CD4-positive, alpha-beta T cell treated with Interleukin-6 for 4 hours (primary cell): ENCODE results near the gene STUM.

ENCODE experiments used
- DNase-seq: peaks from one replicate; pipeline ENCODE4 v3.0.0-alpha.2; 2020; ENCODE audit warnings: mixed read lengths

Gene STUM

DNA sequence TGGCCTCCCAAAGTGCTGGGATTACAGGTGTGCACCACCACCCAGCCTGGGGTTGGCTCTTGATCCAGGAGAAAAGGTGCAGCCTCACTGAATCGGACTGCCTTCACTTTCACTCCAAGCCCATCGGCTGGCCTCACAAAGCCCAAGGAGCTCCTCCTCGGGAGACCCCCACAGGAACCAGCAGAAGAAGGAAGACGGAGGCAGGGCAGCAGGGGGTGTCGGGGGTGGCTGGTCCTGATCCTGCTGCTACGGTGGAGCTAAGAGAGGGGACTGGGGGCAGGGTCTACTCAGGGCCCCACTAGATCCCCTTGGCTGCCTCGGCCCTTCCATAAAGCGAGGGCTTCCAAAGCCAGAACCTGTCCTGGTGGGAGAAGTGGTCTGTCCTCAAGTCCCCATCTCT lies 93.9 kb downstream of the STUM start:
- no peak for DNase-seq

DNA sequence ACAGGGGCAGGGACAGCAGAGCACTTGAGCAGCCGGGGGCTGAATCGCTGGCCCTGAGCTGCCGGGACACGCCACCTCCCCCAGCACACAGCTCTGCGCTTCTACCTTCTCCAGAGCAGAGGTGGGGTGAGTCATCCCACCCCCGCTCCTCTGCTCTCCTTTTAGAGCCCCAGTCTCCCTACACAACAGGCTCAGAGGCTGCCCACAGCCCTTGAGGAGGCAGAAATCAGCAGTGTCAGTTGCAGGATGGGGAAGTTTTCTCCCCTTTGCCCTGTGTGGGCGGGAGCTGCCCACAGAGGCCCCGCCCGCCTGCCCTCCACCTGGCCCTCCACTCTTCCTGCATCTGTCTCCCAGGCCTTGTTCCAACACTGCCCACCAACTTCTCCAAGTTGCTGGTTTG lies 94.6 kb downstream of the STUM start:
- peak; percentile 81 for DNase-seq

DNA sequence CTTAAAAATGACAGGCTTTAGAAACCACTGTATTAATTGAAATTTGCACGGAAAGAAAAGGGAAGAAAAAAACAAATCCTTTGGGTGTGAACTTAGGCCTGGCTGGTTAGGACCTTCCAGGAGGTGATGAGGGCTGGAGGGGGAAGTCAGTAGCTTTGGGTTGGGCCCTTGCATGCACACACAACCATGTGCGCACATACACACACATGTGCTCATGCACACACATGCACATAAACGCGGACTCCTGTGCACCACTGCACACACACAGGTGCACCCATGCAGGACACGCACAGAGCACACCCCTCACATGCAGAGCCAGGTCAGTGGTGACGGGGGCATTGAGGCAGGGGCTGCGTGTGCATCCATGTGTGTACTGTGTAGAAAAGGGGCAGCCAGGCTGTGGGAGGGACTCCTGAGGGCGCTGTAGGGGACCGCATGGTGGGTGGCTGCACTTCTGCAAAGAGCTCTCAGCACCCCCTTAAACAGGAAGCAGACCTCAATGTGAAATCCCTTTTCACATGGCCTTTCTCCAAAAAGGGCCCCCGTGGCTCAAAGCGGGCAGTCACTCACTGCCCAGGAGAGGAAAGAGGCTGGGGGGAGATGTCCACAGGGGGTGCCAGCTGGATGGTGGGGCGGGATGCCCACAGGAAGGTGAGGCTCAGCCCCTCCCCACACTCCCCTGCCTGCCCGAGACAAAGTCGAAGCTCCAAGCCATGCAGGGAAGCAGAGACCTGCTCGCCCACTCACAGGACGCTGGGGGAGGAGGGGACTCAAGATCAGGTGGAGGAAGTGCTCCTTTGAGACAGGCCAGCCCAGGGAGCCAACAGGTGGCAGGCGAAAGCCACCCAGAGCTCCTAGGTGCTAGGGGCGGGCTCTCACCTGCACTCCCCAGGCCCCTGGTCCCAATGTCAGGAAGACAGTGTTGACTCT lies 95.3 kb downstream of the STUM start:
- peak; percentile 59 for DNase-seq

DNA sequence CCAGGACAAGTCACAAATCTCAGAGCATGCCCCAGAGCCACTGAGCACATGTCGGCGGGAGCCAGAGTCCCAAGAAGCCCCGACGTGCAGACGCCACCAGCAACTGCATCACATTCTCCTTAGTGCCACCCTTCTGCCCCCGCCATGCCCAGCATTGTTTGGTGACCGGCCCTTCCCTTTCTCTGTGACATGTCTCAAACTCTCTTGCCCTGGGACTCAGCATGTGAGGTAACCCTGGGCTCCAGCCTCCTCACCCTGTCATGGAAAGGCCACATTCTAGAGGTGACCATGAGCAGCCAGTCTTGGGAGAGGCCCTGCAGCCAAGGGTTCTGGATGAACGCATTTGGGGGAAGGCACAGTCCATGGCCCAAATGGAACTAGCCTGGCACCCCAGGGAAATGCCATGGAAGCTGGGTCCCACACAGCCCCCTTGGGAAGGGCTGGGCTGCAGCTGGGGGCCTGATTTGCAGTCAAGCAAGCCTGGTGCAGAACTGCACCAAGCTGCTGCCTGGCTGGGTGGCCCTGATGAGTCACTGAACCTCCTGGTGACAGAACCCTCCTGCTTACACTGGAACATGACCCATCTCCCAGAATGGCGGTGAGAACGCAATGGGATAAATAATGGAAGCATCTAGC lies 96.1 kb downstream of the STUM start:
- DNase-seq, result peak; percentile 58

DNA sequence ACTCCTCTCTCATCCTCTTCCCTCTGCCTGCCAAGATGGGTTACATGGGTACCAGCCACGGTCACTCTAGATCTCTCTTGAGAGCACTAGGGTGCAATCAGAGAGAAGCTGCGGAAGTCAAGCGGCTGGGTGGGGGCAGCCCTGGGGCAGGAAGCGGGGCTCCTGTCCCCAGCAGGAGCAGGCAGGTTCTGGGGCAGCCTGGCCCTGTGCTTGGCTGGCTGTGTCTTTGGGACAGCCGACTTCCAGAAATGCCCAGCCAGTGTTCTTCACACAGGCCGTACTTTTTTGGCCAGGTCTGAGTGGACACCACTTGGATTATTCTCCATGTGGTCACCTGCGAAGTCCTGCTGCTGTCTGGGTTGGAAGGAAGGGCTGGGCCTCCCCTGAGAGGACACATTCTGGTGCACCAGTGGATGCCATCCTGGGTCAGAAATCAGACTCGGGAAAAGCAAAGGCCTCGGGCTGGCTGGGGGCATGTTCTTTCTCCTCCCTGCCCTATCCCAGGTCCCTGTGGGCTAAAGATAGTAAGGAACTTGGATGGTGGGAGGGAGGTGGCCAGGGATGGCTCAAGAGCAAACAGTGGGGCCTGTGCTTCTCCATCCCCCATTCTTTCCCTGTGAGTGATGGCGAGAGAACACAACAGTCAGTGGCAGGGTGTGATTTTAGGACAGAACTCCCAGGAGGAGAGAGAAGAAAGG lies 96.9 kb downstream of the STUM start:
- DNase-seq, result peak; percentile 52

DNA sequence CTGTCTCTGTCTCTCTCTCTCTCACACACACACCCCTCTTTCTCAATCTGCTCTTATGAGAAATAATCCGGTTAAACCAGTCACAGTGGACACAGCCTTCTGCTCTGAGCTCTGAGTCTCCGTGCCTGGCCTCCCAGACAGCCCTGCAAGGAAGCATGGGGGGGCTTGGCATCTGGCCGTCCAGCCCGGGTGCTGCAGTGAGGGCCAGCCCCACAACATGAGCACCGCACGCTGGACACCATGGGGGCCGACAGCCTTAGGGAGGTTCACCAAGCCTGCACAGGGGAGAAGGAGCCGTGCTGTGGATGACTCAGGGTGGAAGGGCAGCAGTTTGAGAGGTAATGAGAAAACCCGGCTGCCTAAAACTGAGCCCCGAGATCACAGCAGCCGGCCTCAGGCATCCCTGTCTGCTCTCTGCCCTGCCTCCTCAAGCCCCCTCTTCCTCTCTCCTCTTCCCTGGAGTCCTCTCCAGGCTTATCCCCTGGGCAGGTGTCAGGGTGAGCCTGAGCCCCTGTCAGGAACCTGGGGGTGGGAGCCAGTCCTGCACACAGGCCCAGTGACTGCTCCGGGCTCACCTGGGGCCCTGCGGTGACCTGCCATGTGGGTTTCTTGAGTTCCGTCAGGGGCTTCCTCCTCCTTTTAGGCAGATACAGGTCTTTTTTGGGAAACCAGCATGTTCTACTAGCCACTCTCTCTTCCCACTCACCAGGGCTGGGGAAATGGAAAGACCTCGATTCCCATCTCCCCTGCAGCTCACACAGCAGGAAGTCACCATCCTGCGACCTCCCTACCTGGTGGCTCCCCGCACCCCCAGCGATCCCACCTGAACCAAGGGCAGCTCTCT lies 97.7 kb downstream of the STUM start:
- DNase-seq, result no peak

DNA sequence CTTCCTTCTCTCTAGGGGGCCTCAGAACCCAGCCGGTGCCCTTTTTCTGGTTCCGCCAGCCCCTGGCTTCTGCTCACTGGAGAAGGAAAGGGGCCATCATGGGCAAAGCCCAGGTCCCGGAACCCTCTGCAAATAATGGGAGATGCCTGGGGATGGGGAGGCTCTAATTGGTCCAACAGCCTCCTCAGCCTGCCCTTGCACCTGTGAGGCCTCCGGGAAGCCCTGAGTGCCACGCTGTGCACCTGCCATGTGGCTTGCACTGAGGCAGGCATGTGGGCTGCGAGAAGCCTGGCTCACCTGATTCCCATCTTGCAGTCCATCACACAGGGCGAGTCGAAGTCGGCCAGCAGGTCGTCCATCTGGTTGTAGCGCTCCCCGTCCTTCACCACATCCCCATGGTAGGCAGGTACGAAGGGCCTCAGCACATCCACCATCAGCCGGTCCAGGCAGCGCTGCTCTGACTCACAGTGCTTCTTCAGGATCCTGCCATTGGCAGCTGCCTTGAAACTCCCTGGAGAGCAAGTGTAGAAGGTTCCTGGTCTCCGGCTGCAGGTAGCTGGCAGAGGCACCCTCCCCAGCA lies 98.4 kb downstream of the STUM start:
- DNase-seq, result no peak

DNA sequence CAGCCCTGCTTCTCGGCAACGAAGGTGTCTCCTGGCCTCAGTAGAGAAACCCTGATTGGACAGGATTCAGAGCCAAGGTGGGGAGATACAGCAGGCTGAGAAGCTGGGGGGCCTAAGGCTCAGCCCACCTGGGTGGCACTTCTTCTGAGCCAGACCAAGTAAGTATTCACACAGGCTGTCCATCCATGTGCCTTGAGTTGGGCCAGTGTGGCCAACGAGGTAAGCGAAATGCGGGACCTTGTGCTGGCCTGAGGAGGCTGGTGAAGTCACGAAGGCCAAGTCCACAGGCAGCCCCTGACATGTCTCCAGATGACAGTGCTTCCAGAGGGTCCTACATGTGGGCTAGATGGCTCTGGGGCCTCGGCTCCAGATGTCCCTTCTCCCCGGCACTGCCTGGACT lies 99.2 kb downstream of the STUM start:
- peak; percentile 1 for DNase-seq

DNA sequence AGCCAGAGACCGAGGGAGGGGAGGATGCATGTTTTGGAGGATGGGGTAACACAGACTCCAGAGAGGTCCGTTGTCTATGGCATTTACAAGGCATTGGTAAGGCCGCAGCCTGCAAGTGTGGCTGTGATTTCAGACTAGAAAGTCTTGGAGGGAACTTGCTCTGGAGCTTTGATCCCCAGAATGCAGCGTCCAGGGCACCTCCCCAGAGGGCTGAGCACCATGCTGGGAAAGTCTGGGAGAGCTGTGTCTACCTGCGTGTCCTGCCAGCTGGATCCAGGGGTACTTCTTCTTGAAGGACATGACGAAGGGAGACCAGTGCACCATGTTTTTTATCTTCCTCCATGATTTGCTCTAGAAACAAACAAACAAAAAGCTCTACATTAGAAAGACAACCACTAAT lies 99.9 kb downstream of the STUM start:
- no peak for DNase-seq

DNA sequence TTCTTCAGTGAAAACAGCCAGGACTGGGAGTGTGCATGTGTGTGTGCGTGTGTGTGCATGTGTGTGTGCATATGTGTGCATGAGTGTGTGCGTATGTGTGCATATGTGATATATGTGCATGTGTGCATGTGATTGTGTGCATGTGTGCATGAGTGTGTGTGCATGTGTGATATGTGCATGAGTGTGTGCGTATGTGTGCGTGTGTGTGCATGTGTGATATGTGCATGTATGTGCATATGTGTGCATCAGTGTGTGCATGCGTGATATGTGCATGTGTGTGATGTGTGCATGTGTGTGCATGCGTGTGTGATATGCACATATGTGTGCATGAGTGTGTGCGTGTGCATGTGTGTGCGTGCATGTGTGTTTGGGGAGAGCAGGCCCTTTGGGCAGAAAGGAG lies 100.7 kb downstream of the STUM start:
- DNase-seq, result no peak

DNA sequence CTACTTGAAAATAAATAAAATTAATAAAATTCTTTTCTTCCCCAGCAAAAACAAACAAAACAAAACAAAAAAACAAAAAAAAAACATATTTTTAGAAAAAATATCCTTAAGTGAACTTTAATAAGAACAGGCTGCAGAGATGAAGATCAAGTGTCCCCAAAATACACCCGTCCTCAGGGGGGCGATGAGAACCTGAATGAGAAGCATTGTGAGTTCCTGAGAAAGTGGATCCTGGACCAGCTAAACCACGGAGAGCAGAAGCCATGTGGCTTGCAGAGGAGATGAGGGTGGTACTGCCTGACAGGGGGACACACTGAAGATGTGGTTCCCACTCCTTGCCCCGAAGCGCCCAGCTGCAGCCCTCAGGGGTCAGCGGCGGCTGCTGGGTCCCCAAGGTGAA lies 101.2 kb downstream of the STUM start:
- DNase-seq, result peak; percentile 63

DNA sequence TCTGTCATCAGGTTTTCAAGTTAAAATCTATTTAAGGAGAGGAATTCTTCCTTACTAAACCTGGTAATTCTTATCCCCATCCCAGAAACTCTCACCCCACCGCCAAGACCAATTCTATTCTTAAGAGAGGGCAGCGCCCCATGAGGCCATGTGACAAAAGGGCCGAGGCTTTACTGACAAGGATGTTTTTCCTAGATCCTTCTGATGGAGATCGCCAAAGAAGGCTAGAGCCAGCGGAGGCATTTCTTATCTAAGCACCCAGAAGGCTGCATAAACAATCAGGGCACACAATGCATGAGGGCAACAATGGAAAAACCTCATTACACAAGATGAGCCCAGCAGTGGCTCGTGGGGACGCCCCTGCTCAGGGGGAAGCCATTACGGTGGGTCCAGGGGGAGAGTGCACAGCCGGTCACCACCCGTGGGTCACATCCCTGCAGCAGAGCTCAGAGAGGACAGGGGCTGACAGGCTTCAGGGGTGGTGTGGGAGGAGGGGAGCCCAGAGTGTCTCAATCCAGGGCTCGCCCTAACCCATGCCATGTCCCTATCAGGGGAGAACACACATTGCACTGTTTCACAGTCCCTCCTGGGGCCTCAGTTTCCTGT lies 101.8 kb downstream of the STUM start:
- DNase-seq, result no peak

DNA sequence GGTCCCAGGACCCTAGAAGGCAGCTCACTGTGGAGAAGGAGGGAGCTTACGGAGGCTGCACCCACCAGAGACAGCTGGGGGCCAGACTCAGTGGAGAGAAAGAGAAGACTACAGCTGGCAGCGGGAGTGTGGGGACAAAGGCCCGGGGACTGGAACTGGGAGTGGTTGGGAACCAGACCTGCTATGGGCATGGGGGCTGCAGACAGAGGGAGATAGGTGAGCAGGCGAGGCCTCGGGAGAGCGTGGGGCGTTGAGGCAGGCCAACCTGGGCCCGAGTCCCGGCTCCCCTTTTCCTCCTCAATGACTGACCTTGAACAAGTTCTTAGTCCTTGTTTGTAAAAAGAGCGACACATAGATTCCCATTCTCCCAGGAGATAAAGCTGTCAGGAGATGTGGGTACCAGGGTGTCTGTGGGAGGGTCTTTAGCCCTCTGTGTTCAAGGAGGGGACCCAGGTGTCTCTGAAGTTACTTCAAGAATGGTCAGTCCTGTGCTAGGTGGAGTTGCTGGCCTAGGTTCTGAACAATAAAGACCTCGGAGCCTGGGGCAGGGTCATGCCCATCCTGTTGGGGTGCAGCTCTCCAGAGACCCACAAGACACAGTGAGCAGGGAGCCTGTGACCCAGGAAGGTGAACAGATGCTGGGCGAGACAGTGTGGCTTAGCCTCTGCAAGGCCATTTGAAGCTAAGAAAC lies 102.6 kb downstream of the STUM start:
- no peak for DNase-seq

DNA sequence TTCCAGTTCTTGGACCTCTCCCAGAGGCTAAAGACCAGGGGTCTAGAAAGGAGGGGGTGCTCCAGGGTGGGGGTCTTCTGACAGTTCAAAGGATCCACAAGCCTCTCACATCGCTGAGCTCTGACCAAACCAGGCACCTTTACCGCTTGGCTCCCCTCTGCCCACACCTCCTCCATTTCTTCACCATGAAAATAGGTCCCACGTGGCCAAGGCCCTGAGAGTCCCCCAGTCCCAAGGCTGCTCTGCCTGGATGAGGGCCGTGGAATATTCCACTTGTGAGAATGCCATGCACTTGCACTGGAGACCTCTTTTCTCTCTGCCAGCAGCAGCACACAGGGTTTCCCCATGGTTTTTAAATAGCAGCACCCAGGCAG lies 103.2 kb downstream of the STUM start:
- no peak for DNase-seq

DNA sequence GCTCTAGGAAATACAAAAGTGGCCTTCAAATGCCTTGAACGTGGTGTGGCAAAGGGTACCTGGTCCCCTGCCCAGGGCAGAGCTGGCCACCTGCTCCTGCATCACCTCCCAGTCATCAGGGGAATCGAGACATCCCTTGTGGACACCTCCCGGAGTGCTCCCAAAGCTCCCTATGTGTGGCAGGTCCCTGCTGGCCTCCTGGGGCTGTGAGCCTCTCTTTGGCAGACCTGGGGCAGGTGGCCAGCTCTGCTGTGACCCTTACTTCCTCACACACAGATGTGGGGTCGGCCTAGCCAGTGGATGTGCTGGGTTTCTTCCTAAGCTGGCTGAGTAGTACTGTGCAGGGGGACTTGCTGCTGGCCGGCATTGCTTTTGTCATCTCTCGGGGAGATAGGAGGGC lies 104.0 kb downstream of the STUM start:
- no peak for DNase-seq

DNA sequence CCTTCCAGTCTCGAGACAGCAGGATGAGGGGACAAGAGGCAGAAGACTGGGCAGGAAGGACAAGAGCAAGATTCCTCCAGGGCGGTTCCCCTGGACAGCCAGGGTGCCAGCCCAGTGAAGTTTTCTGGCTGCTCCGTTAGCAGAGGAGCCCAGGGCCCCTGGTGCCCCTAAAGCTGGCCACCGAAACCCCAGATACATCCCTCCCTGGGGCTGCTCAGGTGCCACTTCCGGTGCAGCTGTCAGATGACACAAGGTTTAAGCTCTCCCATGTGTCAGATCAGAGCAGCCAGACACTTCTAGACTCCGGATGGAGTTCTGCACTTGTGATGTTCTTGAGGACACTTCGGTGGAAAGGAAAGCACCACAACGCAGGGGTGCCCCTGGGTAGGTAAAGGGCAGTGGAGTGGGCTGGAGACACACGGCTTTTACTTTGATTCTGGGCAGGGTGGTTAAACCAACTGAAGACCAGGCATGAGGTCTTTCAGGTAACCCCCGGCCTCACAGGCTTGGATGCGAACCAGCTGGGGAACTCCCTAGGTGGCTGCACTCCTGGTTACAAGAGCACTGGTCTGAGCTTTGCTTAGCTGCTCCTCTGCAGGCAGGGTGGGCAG lies 104.9 kb downstream of the STUM start:
- DNase-seq, result peak; percentile 75

DNA sequence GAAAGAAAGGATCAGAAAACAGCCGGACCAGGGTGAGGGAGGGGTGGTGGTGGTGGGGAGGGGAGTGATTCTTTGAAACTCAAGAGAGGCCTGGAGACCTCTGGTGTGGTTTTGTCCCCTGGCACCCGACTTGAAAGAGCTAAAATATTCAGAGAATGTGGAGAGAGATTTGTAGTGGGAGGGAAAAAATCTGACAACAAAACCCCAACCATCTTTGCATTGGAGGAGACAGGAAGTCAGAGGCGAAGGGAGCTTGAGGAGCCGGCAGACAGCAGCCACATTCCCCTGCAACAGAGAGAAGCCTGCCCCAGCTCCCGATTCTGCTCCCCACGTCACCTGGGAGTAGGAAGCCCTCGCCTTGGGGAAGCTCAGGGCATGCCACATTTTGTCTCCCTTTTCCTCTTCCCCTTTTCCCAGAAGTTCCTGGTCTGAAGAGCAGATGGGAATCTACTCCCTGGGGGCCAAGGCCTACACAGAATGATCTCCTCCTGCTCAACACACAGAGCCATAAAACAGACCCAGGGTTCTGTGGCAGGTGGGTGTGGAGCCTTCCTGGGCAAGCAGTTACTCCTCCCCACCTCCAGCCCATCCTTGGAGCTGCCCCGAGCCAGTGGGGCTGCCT lies 105.6 kb downstream of the STUM start:
- peak; percentile 24 for DNase-seq

DNA sequence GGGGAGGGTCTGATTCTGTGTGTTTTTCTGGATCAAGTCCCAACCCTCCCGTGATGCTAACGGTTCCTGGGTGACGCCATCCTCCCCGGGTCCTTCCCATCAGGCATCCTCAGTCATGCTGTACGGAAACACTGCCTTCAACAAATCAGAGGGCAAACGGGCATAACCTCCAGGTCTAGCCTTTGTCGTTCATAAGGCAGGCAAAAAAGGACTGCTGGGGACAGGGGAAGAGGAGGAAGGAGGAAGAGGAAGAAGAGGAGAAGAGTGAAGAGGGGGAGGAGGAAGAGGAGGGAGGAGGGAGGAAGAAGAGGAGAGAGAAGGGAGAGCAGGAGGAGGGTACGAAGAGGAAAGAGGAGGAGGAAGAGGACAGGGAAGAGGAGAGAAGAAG lies 106.1 kb downstream of the STUM start:
- peak; percentile 1 for DNase-seq

DNA sequence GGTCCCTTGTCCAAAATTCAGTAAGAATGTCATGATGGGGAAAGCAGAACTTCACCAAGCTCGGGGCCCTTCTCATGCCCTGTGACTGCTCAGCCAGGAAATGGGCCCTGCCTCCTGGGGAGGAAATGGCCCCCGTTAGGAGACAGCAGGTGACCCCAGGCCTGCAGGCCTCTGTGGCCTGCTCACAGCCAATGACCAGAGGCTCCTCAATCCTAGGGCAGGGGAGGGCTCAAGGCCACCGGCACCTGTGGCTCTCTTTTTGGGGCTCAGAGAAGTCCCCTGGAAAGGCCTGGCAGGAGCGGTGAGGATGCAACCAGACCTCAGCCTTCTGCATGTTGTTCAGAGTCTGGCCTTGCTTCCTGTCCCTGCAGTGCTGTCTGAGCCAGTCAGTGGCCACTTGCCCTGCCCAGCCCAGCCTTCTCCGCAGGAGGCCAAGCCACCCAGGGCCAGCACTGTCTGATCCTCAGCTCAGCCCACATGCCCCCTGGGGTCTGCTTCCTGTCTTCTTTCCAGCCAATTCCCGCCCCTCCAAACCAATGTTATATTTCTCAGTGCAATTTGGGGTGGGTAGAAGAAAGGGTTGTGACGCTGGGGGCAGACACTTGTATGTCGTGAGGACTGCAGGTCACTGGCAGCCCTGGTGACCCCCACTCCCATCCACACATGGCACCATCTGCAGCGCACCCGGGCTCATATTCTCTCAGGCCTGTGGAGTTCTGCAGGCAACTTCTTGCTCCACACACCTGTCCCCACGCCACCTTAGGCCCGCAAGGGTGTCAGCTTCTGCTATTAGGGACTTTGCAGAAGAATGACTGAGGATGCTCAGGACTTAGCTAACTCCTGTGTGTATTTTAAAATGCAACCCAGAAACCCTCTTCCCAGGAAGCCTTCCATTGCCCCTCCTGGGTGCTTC lies 106.9 kb downstream of the STUM start:
- peak; percentile 43 for DNase-seq
